ENCODE results near the gene FFAR2. TPM values are rescaled to one million over a fixed set of nuclear protein-coding genes. Genes with fewer than 3 reads are reported as not detected.

FFAR2 gene
- total RNA-seq, 1 donor from 2014 or later = 0.16 TPM

DNA sequence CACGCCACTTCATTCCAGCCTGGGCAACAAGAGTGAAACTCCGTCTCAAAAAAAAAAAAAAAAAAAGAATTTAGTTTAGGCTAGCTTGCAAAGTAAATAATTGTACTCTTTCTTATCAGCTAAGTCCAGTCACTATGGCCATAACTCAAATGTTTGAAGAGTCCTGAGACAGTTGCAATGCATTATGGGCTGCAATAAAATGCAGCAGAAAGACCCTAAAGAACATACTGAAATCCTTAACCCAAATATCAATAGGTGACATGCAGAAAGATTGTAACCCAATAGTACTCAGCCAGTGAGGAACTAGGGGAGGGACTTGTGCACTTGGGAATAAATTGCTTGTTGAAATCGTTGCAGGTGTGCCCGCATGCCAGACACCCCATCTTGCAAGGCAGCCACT is 20.9 kb upstream of the FFAR2 start:
- no peak for DNase-seq

DNA sequence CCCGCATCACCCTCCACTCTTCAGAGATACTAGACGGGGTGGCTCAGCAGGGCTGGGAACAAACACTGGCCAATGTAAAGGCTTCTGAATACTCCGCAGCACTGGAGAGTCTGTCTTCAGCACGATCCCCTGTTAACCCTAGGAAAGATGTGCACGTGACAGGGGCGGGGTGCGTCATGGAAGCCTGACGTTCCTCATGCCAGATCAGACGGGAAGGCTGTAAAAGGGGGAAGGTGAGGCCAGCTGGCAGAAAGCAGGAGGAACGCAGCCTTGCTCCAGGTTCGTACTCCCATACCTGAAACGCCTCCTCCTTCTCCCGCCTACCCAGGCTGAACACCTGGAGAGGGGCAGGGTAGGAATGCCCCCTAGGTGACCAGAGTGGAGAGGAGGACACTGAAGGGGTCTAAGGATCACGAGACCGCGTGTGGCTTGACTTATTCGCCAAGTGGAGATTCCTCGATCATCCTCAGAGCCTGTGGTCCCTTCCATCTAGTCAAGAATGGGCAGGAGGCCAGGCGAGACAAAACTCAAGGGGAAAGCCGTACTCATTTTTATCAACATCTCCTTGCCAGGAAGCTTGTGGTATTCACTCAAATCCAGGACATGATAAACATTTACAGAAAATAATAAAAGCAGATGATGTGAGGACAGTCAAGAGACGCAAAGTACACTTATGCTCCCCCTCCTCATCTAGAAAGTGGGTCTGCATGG is 18.2 kb upstream of the FFAR2 start:
- no peak for DNase-seq

DNA sequence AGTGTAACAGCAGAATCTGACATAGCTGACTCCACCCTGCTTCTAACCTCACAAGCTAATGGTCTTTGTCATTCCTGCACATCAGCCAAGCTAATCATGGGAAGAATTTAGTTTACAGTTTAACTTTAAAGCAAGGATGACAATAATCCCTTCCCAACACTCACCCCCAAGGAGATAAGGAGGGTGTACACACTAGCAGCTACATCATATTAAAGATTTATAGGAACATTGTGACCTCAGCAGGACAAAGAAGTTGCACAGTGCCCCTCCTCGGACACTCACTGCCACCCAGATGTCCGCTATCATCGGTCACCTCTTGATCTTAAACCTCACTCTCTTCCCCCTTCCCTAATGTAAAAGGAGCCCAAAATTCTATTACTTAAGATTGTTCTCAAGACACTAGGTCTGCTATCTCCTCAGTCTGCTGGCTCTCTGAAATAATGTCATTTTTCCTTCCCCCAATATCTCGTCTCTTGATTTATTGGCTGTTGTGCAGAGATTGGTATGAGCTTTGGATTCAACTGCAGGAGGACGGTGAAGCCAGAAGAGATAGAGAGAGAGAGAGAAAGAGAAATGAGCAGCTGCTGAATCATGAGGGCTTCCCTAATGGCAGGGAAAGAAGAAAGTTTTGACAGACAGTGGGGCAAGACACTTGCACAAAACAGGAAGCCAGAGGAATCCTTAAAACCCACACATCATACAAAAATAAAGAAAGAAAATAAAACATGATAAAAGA is 17.5 kb upstream of the FFAR2 start:
- no peak for DNase-seq

DNA sequence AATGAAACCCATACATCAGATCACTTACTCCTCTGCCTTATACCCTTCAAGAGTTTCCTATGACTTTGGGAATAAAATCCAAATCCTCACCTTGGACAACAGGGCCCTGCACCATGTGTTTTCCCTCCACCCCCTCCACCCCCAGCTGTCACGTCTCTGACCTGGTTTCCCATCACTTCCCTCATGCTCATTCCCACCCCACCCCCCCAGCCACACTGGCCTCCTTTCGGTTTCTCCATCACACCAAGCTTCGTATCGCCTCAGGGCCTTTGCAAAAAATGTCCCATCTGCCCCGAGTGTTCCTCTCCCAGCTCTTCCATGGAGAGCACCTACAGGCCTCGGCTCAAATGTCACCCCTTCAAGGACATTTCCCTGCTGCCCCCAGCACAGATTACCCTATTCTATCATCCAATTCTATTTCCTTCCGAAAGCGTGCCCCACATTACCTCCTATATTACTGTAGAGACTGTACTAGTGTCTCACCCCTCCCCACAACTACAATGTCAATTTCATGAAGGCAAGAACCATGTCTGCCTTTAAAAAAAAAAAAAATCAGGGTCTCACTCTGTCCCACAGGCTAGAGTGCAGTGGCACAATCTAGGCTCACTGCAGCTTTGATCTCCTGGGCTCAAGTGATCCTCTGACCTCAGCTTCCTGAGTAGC is 16.8 kb upstream of the FFAR2 start:
- DNase-seq = no peak

DNA sequence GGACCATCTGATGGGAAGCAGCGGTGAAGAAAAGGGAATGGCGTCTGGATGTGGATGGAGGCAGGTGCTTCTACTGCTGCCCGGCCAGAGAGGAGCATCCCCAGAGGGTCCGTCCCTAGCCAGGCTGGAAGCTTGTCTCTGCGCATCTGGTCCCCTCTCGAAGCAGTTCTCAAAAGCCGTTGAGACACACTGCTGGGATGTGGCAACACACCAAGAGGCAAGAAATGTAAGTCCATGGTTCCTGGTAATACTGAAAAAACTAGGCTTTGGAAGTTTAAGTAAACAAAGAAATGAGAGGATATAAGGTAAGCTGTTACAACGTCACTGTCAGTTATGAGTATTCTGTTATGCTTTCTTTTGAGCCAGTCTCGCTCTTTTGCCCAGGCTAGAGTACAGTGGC is 15.1 kb upstream of the FFAR2 start:
- DNase-seq = no peak

DNA sequence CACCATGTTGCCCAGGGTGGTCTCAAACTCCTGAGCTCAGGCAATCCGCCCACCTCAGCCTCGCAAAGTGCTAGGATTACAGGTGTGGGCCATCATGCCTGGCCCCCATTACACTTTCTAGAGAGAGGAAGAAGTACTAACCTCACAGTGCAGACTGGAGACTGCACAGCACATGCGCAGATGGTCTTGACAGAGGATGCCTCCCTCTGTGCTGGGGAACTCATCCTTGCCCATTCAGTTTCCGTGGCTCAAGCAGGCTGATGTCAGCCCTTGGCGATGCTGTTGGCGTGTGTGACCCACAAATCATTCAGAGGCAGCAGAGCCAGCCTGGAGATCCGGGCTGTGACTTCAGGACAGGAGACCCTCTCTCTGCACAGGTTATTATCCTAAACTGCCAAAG is 14.6 kb upstream of the FFAR2 start:
- no peak for DNase-seq

DNA sequence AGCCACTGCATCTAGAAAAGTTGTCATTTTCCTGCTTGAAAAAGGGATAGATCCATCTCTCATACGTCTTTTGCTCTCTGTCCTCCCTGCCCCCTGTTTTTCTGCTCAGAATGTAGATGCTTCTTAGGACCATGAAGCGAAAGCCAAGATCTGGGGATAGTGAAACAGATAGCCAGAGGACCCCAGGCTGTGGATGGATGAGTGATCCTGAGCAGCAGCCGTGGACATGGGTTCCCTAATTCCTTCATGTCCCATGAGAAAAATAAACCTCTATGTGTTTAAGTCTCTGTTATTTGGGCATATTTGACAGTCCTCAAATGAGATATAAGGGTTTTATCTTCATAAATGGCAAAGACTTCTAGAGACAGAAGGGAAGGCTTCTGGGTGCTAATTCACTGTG is 12.2 kb upstream of the FFAR2 start:
- DNase-seq = no peak

DNA sequence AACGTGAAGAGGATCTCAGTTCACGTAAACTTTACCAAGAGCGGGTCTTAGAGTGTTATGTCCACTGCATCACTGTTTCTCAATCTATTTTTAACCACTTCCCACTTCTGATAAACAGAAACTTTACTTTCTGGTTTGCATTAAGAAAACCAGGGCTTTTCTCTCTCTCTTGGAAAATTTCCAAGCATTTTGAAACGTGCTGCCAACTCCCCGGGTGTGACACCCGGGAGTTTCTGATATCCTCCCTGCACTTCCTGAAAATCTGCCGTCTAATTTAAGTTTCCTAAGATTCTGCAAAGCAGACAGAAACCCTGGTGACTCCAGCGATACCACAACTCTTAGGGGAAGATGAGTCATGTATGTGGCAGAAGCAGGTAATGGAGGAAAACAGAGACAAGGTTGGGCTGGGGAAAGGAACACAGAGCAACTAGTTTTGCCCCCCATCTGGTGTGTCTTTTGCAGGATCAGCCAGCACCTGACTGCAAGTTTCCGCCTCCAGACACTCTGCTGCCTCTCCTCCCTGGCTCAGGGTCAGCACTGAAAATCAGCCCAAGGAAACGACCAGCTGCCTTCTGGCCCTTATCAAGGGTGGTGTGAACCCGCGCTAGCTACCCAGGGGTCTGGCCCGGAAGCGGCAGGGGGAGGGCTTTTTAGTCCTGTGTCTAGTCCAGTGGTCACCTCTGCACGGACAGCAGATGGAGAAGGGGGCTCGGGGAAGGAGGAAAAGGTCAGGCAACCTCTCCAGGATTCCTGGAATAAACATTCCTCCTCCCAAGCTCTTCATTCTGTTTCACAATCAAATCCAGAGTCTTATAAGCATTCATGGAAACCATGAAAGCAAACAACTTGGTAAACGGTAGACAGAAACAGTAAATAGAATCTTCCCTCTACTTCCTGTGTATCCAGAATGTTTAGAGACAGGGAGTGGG is 11.3 kb upstream of the FFAR2 start:
- DNase-seq = no peak

DNA sequence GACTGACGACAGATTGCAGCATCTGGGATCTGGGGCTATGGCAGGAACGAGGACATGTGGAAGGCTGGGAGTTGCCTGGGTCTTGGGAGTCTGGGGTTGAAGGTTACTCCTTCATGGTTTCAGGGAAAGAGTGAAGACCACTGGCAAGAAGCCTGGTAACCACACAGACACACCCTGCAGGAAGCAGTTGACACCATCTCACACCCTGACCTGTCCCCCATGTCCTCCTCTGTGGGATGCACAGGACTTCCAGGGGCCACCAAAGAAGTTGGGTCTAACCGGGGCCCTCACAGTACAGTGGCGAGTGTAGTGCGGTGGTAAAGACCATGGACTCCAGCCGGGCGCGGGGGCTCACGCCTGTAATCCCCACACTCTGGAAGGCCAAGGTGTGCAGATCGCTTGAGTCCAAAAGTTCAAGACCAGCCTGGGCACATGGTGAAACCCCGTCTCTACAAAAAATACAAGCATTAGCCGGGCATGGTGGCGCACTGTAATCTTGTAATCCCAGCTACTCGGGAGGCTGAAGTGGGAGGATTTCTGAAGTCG is 10.6 kb upstream of the FFAR2 start:
- DNase-seq = no peak

DNA sequence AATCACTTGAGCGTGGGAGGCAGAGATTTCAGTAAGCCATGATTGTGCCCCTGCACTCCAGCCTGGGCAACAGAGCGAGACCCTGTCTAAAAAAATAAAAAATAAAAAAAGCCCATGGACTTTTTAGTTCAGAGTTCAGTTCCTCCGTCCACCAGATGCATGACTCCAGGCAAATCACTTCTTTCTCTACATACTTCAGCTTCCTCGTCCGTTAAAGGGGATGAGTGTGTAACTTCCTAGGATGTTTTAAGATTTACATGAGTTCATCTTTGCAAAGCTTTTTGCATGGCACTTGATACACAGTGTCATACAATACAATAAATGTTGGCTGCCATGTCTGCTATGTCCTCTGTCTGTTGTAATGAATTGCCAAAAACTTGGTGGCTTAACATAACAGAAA is 10.0 kb upstream of the FFAR2 start:
- no peak for DNase-seq

DNA sequence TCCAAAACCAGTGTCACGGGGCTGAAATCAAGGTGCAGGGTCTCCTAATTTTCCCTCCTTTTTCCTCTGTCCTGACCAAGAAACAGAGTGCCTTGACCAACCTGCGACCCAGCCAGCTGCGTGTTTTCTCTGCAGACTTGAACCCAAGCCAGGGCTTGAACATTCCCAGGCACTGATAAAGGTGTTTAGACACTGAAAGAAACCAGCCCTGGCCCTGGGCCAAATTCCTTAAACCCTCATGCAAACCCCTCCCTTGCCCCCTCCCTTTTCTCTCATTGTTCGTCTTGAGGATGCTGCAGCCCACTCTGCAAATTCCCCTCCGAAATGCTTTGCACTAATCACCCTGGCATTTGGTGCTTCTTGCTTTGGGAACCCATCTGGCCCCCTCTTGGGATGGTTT is 9.5 kb upstream of the FFAR2 start:
- no peak for DNase-seq

DNA sequence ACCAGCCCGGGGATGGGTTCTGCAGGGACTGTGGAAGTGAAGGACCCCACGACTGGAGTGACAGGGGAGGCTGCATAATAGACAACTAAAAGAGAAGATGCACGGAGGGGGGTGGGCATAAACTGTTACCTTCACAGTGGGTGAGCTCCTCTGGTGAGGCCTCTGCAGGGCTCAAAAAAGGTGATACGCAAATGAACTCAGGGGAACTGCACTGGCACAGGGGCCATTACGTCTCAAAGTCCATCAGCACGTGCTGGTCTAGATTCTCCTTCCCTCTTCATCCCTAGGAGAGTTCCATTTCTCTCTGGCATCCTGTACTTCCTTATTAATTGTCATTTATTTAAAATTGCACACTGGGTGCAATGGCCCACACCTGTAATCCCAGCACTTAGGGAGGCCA is 8.1 kb upstream of the FFAR2 start:
- no peak for DNase-seq

DNA sequence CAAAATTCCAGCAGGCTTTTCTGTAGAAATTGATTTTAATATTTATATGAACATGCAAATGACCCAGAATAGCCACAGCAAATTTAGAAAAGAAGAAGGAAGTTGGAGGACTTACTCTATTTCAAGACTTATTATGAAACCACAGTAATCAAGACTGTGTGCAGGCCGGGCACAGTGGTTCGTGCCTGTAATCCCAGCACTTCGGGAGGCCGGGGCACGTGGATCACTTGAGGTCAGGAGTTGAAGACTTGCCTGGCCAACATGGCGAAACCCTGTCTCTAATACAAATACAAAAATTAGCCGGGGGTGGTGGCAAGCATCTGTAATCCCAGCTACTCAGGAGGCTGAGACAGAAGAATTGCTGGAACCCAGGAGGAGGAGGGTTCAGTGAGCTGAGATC is 6.0 kb upstream of the FFAR2 start:
- no peak for DNase-seq

DNA sequence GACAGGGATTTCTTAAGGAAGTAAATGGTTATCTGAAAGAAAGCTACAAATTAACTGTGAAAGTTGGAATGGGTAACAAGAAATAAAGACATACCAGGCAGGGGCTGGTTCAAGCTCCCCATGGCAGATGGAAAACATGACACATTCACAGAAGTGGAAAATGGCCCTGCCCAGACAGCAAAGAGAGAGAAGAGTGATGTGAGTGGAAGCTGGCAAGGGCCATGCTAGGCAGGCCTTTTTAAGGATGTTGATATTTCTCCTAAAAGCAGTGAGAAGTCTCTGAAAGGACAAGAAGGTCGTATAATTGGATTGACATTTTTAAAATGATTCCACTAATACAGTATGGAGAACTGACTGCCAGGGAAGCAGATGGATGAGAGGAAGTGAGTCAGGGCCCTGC is 3.3 kb upstream of the FFAR2 start:
- DNase-seq = no peak

DNA sequence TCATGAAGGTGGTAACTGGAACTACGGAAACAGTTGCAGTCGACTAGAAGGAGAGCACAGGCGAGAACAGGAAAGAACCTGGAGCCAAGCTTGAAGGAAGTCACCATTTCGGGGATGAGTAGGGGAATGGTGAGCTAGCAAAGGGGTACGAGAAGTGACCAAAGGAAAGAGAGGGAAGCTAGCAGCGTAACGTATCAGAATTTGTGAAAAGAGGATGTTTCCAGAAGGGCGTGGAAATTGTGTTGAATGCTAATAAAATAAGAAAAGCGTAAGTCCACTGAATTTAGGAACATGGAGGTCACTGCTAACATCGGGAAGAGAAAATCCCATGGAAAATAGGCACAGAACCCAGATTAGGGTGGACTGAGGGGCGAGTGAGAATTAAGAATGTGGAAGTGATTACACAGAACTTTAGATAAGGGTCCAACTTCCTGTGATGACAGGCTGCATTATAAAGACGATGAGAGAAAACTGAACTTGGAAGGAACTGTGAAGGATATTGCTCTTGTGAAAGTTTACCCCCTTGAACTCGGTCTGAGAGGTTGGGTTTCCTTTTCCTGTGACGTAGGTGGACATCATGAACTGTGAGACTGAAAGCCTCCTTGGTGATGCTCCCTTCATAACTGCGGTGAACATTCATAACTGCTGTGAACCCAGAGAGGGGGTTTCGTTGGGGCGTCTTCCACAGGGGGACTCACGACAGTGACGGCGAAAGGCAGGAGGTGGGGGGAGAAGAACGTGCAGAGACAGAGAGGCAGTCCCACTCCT is 2.0 kb upstream of the FFAR2 start:
- no peak for DNase-seq

DNA sequence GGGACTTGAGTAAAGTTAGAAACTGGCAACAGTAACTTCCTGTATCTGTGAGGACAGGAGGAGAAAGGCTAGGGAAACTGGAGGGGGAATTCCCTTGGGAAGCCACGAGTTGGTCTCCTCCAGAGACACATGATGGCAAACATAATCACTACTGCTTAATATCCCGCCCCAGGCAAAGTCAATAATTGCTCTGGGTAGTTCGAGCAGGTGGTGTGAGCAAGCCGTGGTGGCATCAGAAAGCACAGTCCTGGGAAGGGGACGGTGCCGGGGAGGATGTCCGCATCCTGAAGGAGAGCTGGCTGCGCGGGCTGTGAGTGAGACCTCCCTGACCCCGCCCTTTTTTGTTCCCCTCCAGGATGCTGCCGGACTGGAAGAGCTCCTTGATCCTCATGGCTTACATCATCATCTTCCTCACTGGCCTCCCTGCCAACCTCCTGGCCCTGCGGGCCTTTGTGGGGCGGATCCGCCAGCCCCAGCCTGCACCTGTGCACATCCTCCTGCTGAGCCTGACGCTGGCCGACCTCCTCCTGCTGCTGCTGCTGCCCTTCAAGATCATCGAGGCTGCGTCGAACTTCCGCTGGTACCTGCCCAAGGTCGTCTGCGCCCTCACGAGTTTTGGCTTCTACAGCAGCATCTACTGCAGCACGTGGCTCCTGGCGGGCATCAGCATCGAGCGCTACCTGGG is 1.4 kb downstream of the FFAR2 start:
- DNase-seq = no peak

DNA sequence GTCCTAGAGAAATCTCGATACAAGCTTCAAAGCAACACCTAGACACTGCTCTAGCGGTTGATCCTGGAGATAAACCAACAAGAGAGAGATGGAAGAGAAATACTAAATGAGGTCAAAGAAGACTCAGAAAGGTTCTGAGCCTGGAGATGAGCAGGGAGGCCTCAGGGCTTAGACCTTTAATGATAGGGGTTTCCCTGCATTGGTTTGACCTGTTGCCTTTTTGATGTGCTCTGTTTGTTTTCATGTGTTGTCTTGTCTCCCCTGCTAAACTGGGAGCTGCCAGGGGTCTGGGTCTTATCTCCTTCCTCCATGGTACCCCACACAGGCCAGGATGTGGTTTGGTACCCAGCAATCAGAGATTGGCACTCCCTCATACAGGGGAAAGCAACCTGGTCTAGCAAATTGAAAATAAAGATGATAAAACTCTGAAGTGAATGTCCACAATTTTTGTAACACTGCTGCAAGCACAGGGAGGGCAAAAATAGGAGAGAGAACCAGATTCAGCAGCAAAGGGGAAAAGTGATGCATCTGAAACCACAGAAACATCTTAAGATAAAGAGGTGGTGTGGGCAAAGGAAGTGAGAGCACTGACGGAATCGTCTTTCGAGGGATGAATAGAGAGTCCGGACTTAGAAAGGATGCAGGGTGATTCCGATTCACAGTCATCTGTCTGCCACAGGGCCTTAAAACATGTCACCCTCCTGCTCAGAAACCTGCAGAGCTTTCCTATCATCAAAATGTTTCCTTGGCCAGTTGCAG is 3.5 kb downstream of the FFAR2 start:
- DNase-seq = no peak

DNA sequence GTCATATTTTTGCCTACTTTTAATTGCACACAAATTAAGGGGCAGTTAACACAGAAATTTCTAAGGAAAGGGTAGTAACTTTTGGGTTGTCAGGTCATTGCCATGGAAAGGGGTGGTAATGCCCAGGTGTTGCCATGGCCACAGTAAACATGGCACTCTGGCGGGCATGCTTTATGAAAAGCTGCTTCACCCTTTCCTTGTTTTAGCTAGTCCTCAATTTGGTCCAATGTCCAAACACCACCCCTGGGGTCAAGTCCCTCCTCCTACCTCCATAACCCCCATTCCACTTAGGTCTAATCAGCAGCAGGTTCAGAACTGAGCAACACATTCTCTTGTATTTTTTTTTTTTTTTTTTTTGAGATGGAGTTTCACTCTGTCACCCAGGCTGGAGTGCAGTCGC is 6.6 kb downstream of the FFAR2 start:
- DNase-seq = no peak

DNA sequence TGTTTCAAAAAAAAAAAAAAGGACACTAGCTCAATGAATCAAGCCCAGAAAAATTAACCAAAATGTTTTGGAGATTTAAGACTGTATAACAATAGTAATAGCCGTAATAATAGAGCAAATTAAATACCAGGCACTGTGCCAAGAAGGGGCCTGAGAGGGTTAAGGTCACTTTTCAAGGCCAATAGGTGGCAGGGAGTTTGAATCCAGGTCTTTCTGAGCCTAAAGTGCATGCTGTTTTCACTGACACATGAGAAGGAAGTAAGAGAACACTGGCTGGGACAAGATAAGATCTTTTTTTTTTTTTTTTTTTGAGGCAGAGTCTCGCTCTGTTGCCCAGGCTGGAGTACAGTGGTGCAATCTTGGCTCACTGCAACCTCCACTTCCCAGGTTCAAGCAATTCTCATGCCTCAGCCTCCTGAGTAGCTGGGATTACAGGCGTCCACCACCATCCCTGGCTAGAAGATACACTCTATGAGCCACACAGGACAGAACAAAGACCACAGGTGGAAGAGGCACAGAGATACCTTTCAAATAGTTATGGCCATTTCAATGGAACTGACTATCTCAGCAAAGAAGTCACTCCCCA is 7.7 kb downstream of the FFAR2 start:
- no peak for DNase-seq

DNA sequence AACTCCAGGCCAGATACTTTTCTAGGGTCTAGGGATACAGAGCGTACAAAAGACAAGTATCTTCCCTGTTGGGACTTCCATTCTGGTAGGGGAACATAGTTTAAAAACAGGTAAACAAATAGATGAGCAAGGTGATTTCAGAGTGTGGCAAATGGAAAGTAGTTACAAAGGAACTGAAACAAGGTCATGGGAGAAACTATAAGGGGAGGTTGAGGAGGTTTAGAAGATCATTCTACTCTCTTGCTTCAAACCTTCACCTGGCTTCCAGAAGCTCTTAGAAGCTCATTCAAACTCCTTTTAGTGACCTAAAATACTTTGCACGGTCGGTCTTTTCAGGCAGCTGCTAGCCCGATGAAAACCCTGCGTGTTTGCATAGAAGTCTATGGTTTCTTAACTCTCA is 9.1 kb downstream of the FFAR2 start:
- no peak for DNase-seq

All from occipital lobe (tissue), 2 donors.